IPS-15b (cell line): ENCODE measurements around the gene SUGP2.
"Not testable (repeated sequence)": the region's sequence is repeated elsewhere in the genome, so short reads cannot be mapped to it uniquely, and the experiment has no call there.

Experiments used
- H3K27me3 ChIP-seq: one replicate; pipeline ENCODE4 v1.6.1; 2013; ENCODE audit warnings: low read length; ENCODE audit not compliant: control insufficient read depth, insufficient read depth
- H3K36me3 ChIP-seq: one replicate; pipeline ENCODE4 v1.6.1; 2013; ENCODE audit warnings: low read length; ENCODE audit not compliant: control insufficient read depth, insufficient read depth
- H3K4me1 ChIP-seq: one replicate; pipeline ENCODE4 v1.6.1; 2013; ENCODE audit warnings: mild to moderate bottlenecking, low read length; ENCODE audit not compliant: control insufficient read depth, insufficient read depth
- H3K4me3 ChIP-seq: one replicate; pipeline ENCODE4 v1.5.1; 2013; ENCODE audit warnings: low read depth, low read length
- H3K9ac ChIP-seq: one replicate; pipeline ENCODE4 v1.6.1; 2013; ENCODE audit warnings: low read depth, mild to moderate bottlenecking, low read length
- H3K9me3 ChIP-seq: one replicate; pipeline ENCODE4 v1.6.1; 2013; ENCODE audit warnings: mild to moderate bottlenecking, low read length; ENCODE audit not compliant: control insufficient read depth, insufficient read depth

Gene SUGP2

DNA sequence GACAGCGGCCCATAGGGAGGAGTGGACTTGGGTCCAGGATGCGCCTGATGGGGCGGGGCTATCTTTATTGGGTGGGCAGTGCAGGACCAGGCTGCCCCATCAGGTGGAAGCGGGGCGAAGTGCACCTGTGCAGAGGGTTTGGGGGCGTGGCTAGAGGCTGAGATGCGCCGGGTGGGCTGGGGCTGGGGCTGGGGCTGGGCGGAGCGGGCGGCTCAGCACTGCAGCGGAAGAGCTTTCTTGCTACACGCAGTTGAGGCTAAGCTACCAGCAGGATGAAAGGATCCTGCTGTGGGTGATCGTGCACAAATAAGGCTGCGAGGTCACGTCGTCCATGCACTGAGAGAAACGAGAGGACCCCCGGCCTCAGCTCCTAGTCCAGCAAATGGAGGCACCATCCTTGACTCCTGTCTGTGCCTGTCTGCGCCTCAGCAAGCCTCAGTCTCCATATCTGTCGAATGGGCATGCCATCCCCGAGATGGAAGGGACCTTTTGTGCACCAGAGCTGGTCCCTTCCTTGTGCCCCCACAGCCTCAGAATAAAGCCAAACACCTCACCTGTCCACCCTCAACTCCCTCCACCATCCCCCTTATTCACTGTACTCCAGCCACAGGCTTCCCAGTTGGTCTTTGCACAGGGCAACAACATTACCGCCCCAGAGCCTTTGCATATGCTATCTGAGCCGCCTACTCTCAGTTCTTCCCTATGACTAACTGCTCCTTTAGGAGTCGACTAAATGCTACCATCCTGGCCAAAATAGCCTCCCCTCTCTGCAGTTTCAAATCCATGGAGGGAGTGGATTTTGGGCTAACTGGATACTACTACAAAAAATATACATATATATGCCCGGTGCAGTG is 71.3 kb downstream of the SUGP2 start:
- Histone ChIP-seq H3K36me3 (no peaks in the 10 kb centered on the region), H3K9ac (no peak overlapping the region), H3K4me3 (peak overlapping the region; percentile 18), H3K9me3 (no peaks in the 10 kb centered on the region), H3K27me3 (no peaks in the 10 kb centered on the region), H3K4me1 (peaks cover 4% of the 10 kb centered on the region)

DNA sequence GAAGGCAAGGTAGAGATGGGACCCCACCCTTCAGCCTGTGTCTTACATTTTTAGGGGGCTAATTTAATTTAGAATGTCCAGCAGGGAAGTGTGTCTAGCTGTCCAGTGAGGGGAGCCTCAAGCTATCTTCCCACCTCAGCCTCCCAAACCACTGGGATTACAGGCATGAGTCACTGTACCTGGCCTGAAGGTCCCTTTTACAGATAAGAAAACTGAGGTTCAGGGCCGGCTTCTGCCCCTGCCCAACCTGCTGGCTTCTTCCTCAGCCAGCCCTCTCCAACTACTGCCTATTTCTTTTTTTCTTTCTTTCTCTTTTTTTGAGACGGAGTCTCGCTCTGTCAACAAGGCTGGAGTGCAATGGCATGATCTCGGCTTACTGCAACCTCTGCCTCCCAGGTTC is 72.9 kb downstream of the SUGP2 start:
- Histone ChIP-seq H3K36me3 (no peaks in the 10 kb centered on the region), H3K4me1 (no peaks in the 10 kb centered on the region), H3K27me3 (no peaks in the 10 kb centered on the region), H3K9ac (no peak overlapping the region), H3K9me3 (no peaks in the 10 kb centered on the region), H3K4me3 (no peak overlapping the region)

DNA sequence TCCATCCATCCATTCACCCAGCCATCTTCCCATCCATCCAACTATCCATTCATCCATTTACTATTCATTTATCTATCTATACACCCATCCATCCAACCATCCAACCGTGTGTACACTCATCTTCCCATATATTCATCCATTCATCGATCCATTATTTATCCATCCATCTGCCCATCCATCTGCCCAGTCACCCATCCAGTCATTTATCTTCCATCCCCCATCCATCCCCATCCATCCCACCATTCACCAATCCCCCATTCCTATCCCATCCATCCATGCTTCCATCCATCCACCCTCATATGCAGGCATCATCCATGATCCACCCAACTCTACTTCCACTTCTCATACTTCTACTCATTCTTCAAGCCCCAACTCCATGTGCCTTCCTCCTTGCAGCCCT is 78.3 kb downstream of the SUGP2 start:
- Histone ChIP-seq H3K4me1 (no peaks in the 10 kb centered on the region), H3K9ac (no peak overlapping the region), H3K9me3 (no peaks in the 10 kb centered on the region), H3K36me3 (no peaks in the 10 kb centered on the region), H3K27me3 (no peaks in the 10 kb centered on the region), H3K4me3 (no peak overlapping the region)

DNA sequence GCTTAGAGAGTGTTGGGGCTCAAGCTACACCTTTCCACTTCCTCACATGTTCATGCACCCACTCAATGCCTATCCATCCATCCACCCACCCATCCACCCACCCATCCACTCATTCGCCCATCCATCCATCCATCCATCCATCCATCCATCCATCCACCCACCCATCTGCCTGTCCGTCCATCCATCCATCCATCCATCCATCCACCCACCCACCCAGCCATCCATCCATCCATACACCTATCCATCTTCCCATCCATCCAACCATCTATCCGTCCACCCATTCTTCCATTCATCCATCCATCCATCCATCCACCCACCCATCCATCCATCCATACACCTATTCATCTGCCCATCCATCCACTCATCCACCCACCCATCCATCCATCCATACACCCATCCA is 79.2 kb downstream of the SUGP2 start:
- Histone ChIP-seq H3K9ac (no peak overlapping the region), H3K4me3 (no peak overlapping the region), H3K9me3 (no peaks in the 10 kb centered on the region), H3K4me1 (no peaks in the 10 kb centered on the region), H3K36me3 (no peaks in the 10 kb centered on the region), H3K27me3 (no peaks in the 10 kb centered on the region)

DNA sequence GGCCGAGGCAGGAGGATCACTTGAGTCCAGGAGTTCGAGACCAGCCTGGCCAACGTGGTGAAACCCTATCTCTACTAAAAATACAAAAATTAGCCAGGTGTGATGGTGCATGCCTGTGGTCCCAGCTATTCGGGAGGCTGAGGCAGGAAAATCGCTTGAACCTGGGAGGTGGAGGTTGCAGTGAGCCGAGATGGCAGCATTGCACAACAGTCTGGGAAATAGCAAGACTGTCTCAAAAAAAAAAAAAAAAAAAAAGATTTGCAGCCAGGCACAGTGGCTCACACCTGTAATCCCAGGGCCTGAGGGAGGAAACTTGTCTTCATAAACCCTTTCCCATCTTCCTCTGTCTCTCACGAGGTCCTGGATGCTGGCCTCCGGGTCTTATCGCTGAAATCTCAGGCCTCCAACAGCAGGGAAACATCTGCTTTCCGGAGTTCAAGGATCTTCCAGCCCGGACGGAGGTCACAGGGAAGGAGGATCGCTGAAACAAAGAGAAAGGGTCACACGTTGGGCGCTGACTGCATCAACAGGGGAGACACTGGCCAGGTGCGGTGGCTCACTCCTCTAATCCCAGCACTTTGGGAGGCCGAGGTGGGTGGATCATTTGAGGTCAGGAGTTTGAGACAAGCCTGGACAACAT is 80.8 kb downstream of the SUGP2 start:
- H3K4me3 ChIP-seq, H3K36me3 ChIP-seq, H3K4me1 ChIP-seq, H3K9me3 ChIP-seq, H3K9ac ChIP-seq, H3K27me3 ChIP-seq: not testable (repeated sequence)

DNA sequence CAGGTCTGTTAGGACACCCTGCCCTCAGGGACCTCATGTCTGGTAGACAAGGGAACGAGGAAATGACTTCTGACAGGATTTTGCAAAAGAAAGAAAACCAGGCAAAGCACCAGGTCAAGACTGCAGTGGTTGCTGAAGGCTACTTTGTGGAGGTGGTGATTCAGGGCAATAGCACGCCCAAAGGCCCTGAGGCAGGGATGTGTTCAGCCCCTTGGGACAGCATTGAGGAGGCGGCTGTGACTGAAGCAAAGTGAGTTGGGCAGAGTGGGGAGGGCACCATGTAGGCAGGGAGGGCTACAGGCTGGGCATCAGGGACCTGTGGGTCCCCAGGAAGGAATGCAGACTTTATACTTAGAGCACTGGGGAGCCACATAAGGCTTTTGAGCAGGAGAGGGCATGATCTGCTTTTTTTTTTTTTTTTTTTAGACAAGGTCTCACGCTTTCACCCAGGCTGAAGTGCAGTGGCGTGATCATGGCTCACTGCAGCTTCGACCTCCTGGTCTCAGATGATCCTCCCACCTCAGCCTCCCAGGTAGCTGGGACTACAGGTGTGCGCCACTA is 81.5 kb downstream of the SUGP2 start:
- no peak overlapping the region for H3K4me3 ChIP-seq

DNA sequence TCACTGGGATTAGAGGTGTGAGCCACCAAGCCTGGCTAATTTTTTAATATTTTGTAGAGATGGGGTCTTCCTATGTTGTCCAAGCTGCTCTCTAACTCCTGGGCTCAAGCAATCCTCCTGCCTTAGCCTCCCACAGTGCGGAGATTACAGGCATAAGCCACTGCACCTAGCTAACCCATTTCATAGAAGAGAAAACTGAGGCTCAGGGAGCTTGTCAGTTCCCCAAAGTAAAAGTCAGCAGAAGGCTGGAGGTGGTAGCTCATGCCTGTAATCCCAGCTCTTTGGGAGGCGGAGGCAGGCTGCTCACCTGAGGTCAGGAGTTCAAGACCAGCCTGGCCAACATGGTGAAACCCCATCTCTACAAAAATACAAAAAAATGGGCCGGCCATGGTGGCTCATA is 83.5 kb downstream of the SUGP2 start:
- no peak overlapping the region for H3K9ac ChIP-seq
- no peak overlapping the region for H3K4me3 ChIP-seq
- H3K36me3 ChIP-seq: no peaks in the 10 kb centered on the region
- H3K27me3 ChIP-seq: no peaks in the 10 kb centered on the region
- H3K4me1 ChIP-seq: no peaks in the 10 kb centered on the region
- H3K9me3 ChIP-seq: no peaks in the 10 kb centered on the region

More for the DNA sequence above, 81.5 kb downstream of the SUGP2 start:
- Histone ChIP-seq H3K9me3 (no peaks in the 10 kb centered on the region), H3K36me3 (no peaks in the 10 kb centered on the region), H3K27me3 (no peaks in the 10 kb centered on the region), H3K4me1 (no peaks in the 10 kb centered on the region), H3K9ac (no peak overlapping the region)

DNA sequence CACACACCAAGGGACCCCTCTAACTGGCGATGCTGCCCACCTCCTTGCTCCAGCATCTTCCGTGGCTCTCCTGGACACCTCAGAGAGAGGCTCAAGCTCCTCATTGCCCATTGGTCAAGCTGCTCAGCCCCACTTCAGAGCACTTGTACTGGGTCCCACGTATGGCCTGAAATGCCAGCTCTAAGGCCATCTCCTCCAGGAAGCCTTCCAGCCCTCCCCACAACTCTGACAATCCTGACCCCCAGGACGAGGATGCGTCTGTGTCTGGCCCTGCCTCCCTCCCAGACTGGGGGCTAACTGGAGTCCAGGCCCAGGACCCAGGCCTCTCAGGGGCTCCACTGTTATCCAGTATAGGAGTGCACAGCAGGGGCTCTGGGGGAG is 84.4 kb downstream of the SUGP2 start:
- no peak overlapping the region for H3K9ac ChIP-seq
- no peaks in the 10 kb centered on the region for H3K36me3 ChIP-seq
- no peaks in the 10 kb centered on the region for H3K27me3 ChIP-seq
- no peaks in the 10 kb centered on the region for H3K9me3 ChIP-seq
- no peaks in the 10 kb centered on the region for H3K4me1 ChIP-seq
- no peak overlapping the region for H3K4me3 ChIP-seq

DNA sequence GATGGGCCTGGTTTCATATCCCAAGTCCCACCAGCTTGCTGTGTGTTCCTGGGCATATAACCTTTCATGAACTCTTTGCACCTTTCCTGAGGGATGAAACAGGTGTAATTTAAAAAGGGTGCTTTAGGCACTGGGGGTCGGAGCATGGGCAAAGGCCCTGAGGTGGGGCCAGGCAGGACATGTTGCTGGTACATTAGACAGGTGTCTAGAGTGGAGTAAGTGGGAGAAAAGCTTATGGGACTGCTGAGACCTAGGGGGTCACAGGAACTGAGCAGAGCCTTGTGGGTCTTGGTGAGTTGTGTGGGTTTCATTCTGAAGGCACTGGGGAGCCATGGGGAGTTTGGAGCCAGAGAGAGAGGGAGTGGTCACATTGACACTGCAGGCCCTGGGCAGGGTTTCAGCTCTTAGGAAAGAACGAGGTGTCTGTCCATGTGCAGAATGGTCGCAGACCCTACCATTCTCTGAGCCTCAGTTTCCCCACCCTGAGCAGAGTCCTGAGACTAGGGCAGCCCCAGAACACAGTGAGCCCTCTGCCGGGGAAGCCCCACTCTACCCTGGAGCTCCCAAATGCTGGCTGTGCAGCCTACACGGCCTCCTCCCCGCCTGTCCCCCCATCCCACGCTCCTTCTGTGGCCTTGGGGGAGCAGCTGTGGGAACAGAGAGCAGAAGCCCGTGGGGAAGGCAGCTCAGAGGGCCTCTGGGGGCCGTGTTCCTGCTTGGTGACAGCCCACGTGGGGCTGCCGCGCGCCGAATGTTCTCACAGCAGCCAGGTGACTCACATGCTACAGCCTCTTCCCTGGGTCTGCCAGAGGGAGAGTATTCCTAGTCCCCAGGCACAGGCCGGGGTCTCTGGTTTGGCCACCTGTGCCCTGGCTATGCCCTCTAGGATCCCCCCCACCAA is 85.0 kb downstream of the SUGP2 start:
- Histone ChIP-seq H3K9ac (no peak overlapping the region), H3K9me3 (no peaks in the 10 kb centered on the region), H3K4me1 (no peaks in the 10 kb centered on the region), H3K4me3 (no peak overlapping the region), H3K36me3 (no peaks in the 10 kb centered on the region), H3K27me3 (no peaks in the 10 kb centered on the region)

DNA sequence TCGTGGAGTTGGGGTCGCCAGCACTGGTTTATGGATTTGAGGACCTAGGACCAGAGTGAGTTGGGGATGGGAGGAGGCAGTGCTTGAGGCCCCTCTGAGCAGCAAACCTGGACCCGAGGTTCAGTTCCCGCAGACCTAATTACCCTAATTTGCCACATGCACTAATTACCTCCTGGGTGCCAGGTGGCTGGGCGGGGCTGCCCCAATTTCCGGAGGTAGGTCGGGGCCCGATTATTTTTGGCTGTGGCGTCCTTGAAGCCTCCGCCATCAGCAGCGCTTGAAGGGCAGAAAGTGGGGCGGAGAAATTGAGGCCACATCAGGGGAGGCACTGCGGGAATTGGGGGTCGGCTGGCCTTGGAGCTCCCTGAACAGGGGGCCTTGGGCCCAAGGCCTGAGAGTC is 86.4 kb downstream of the SUGP2 start:
- Histone ChIP-seq H3K4me3 (no peak overlapping the region), H3K36me3 (no peaks in the 10 kb centered on the region), H3K27me3 (no peaks in the 10 kb centered on the region), H3K9ac (no peak overlapping the region), H3K4me1 (no peaks in the 10 kb centered on the region), H3K9me3 (no peaks in the 10 kb centered on the region)

DNA sequence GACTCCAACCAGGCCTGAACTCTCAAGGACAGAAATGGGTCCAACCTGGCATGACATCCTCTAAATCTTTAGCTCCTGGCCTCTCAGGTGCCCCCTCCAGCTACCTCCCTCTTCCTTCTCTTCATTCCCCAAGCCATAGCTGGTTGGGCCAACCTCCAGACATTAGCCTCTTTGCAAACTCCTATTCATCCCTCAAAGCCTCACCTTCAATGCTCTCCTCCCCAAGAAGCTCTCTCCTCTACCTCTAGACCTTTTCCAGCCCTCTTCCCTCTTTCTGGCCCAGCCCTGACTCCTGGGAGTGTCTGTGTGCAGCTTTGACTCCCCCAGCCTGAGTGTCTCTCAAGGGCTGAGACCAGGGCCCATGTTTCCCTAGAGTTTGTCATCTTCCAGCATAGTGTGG is 87.0 kb downstream of the SUGP2 start:
- Histone ChIP-seq H3K36me3 (no peaks in the 10 kb centered on the region), H3K4me3 (no peak overlapping the region), H3K9me3 (no peaks in the 10 kb centered on the region), H3K4me1 (no peaks in the 10 kb centered on the region), H3K9ac (no peak overlapping the region), H3K27me3 (peaks cover 4% of the 10 kb centered on the region)
